GM12878 (cell line): ENCODE results near the gene ST6GALNAC3. TPM values are rescaled to one million over a fixed set of nuclear protein-coding genes. Genes with fewer than 3 reads are reported as not detected.

Source experiments
- ATAC-seq: fragments of 200-7000 bp; cut with Tn5 transposase; 3 replicates; pipeline ENCODE4 v1.9.1; 2020; ENCODE audit warnings: mild to moderate bottlenecking, moderate library complexity
- BruUV-seq: library from RNA; stranded (reverse); fragments of 400-500 nt; replicated peaks from 2 replicates; lab custom pipeline; 2021; lab: Mats Ljungman, UMichigan
- CTCF ChIA-PET: fragments of 300-600 bp; sonication (Branson Sonifier 250); formaldehyde crosslinking; extraction: SDS; loops from one replicate; lab custom pipeline; 2021; ENCODE audit warnings: inconsistent platforms; lab: Yijun Ruan, JAX
- POLR2A ChIA-PET: fragments of 350-600 bp; formaldehyde crosslinking; extraction: SDS; loops from one replicate; lab custom pipeline; 2021; ENCODE audit warnings: inconsistent platforms; lab: Charles Lee
- RAD21 ChIA-PET: fragments of 300-600 bp; sonication (Branson Sonifier 250); formaldehyde crosslinking; loops from one replicate; lab custom pipeline; 2023; ENCODE audit warnings: antibody characterized with exemption; ENCODE audit not compliant: unreplicated experiment; lab: Charles Lee
- SMC1A ChIA-PET: fragments of 300-600 bp; sonication (Branson Sonifier 250); formaldehyde crosslinking; loops from one replicate; lab custom pipeline; 2023; ENCODE audit not compliant: unreplicated experiment, uncharacterized antibody; lab: Charles Lee
- DNase-seq: peaks from one replicate; pipeline ENCODE4 v3.0.0-alpha.2; 2011; ENCODE audit warnings: low read depth, low spot score
- FAIRE-seq: peaks from 3 replicates; lab custom pipeline; 2011; peaks lifted over from hg19 to GRCh38; lab: Jason Lieb, UNC
- H2AFZ ChIP-seq: 2 replicates; pipeline ENCODE4 v1.6.0; 2011; ENCODE audit warnings: low read depth, low read length, control low read depth; ENCODE audit not compliant: control insufficient read depth
- H3K27ac ChIP-seq: 2 replicates; pipeline ENCODE4 v1.5.1; 2011; ENCODE audit warnings: control low read depth; ENCODE audit not compliant: control insufficient read depth, insufficient read depth
- H3K27me3 ChIP-seq, 2 experiments: replicated peaks in 1 of 2; 2 replicates each; pipeline versions ENCODE4 v1.6.0 to v1.6.1; 2011; ENCODE audit warnings: low read length in 1 of 2; ENCODE audit not compliant: control insufficient read depth in 2 of 2, insufficient read depth in 2 of 2
- H3K36me3 ChIP-seq, 2 experiments: 2 replicates each; pipeline ENCODE4 v1.5.1; 2011; ENCODE audit warnings: low read length in 1 of 2; ENCODE audit not compliant: control insufficient read depth in 2 of 2, insufficient read depth in 2 of 2
- H3K4me1 ChIP-seq: 2 replicates; pipeline ENCODE4 v1.6.1; 2011; ENCODE audit warnings: mild to moderate bottlenecking, low read length, moderate library complexity, mixed read lengths; ENCODE audit not compliant: control insufficient read depth, insufficient read depth
- H3K4me2 ChIP-seq: 2 replicates; pipeline ENCODE4 v1.6.0; 2011; ENCODE audit warnings: control low read depth; ENCODE audit not compliant: control insufficient read depth, insufficient read depth
- H3K4me3 ChIP-seq: fragments of 200-600 bp; sonication (generic); 2 replicates; pipeline ENCODE4 v1.5.1; 2016
- H3K79me2 ChIP-seq: 2 replicates; pipeline ENCODE4 v1.6.0; 2011; ENCODE audit warnings: low read length; ENCODE audit not compliant: control insufficient read depth, insufficient read depth
- H3K9ac ChIP-seq: 2 replicates; pipeline ENCODE4 v1.8.0; 2011; ENCODE audit warnings: low read length, control low read depth, mixed read lengths; ENCODE audit not compliant: control insufficient read depth, insufficient read depth
- H3K9me3 ChIP-seq: replicated peaks from 3 replicates; pipeline ENCODE4 v1.5.1; 2011; ENCODE audit warnings: mild to moderate bottlenecking, low read length; ENCODE audit not compliant: control insufficient read depth, insufficient read depth
- H4K20me1 ChIP-seq: 2 replicates; pipeline ENCODE4 v1.6.0; 2011; ENCODE audit not compliant: control insufficient read depth, insufficient read depth
- ASH2L ChIP-seq: fragments of 300-600, 200-600 bp; sonication (generic); IDR thresholded peaks from 2 replicates; pipeline ENCODE4 v1.6.1; 2017; ENCODE audit warnings: low read depth, mild to moderate bottlenecking, borderline replicate concordance
- CBFB ChIP-seq: IDR thresholded peaks from 2 replicates; pipeline ENCODE4 v1.6.1; 2016; ENCODE audit warnings: antibody characterized with exemption, low read depth
- CHD1 ChIP-seq: IDR thresholded peaks from 2 replicates; pipeline ENCODE4 v1.6.1; 2012; ENCODE audit warnings: low read depth, low read length, improper control_type of control experiment
- GABPA ChIP-seq: IDR thresholded peaks from 2 replicates; pipeline ENCODE4 v1.6.1; 2014; ENCODE audit warnings: antibody characterized with exemption, low read depth, mild to moderate bottlenecking, inconsistent platforms
- IKZF1 ChIP-seq: fragments of 450-650 bp; conservative IDR thresholded peaks from 2 replicates; pipeline ENCODE4 v1.6.1; 2017; ENCODE audit warnings: antibody characterized with exemption, mild to moderate bottlenecking
- SMARCA5 ChIP-seq: fragments of 450-650 bp; IDR thresholded peaks from 2 replicates; pipeline ENCODE4 v1.6.1; 2017; ENCODE audit warnings: mild to moderate bottlenecking
- SUZ12 ChIP-seq: fragments of 200-600 bp; sonication (generic); IDR thresholded peaks from one replicate; pipeline ENCODE4 v1.6.1; 2018; ENCODE audit warnings: antibody characterized with exemption, mild to moderate bottlenecking; ENCODE audit not compliant: unreplicated experiment
- TARDBP ChIP-seq: IDR thresholded peaks from 2 replicates; pipeline ENCODE4 v1.6.1; 2016; ENCODE audit warnings: borderline replicate concordance
- TCF7 ChIP-seq: IDR thresholded peaks from 2 replicates; pipeline ENCODE4 v1.6.1; 2014; ENCODE audit warnings: antibody characterized with exemption, borderline replicate concordance
- ZNF24 ChIP-seq: fragments of 450-650 bp; IDR thresholded peaks from 2 replicates; pipeline ENCODE4 v1.6.1; 2017; ENCODE audit warnings: antibody characterized with exemption, mild to moderate bottlenecking
- ZNF384 ChIP-seq: IDR thresholded peaks from 2 replicates; pipeline ENCODE4 v1.6.1; 2012; ENCODE audit warnings: low read depth, mild to moderate bottlenecking, low read length, improper control_type of control experiment, borderline replicate concordance
- ZSCAN29 ChIP-seq: fragments of 450-650 bp; IDR thresholded peaks from 2 replicates; pipeline ENCODE4 v1.6.1; 2017; ENCODE audit warnings: mild to moderate bottlenecking, moderate library complexity
- WGBS: methylation state at CpG from one replicate; pipeline ENCODE4 v1.1.6; 2016; ENCODE audit warnings: low lambda C conversion rate; ENCODE audit not compliant: insufficient replicate concordance, insufficient coverage; ENCODE audit errors: missing lambda C conversion rate; 5-methylcytosine and 5-hydroxymethylcytosine counted together
- in situ Hi-C: fragments of 300-500 bp; cut with MboI; formaldehyde crosslinking; loops from 9 replicates; pipeline ENCODE4 v1.14.3; 2018; ENCODE audit warnings: mixed read lengths
- intact Hi-C: fragments of 100-400 bp; cut with micrococcal nuclease; formaldehyde crosslinking; loops from one replicate; pipeline ENCODE4 v1.14.2; 2022; ENCODE audit not compliant: unreplicated experiment
- polyA plus RNA-seq, 11 experiments: library from polyadenylated mRNA; depleted of rRNA in 4 of 11; unstranded in 6 of 11; stranded (reverse) in 5 of 11; fragments of >200 nt; fragmentation: Nextera tagmentation in 4 of 11; fragmentation: Illumina TruSeq in 1 of 11; extraction: Ambion mirVana in 4 of 11; extraction: Trizol in 1 of 11; gene quantifications; 1 replicate in 1 of 11; 2 replicates in 10 of 11; pipeline versions ENCODE4 v1.2.1 to v1.2.3, GENCODE V29; 2011 to 2016; ENCODE audit warnings: inconsistent platforms in 2 of 11, missing spikeins in 2 of 11, low read depth in 1 of 11
- total RNA-seq, 4 experiments: library from RNA; depleted of rRNA in 3 of 4; stranded (reverse); fragments of >200 nt in 3 of 4; fragmentation: Illumina TruSeq in 1 of 4; extraction: Trizol in 1 of 4; gene quantifications; 2 replicates each; pipeline versions ENCODE4 v1.2.1 to v1.2.3, GENCODE V29; 2013 to 2021
- TF ChIP-seq, protein P1 (sequence below): IDR thresholded peaks from 2 replicates; pipeline ENCODE4 v1.6.1; 2011; ENCODE audit warnings: borderline replicate concordance, low read depth, mild to moderate bottlenecking, moderate library complexity, low read length; ENCODE audit not compliant: insufficient read depth, poor library complexity, severe bottlenecking

Gene ST6GALNAC3
- total and polyA plus RNA-seq, 10 of the 15 experiments (the other 5 are each of a cell fraction or from before 2014, with no cell fraction given), result 0.04 to 0.68 (median 0.18) TPM; not detected in 3

DNA sequence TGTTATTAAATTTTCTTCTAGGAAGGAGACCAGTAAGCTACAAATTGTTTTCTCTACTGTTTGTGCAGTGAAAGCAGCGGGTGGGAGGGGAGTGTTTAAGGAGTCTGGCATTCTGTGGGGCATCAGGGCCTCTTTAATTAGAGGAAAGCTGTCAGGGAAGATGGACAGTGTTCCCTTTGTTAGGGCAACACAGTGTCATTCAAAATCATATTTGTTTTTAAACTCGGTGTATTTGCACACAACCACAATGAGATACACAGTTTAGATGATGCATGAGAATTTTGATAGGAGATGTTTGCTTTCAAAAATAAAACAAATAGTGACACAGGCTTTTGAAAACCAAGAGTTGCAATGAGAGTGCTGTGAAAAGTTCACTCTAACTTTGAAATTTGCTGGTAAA lies 15.1 kb upstream of the ST6GALNAC3 start:
- SMC1A ChIA-PET, result no interaction called here
- CTCF ChIA-PET, result no interaction called here
- no peak for DNase-seq
- no TSS peak for BruUV-seq
- FAIRE-seq, result no peak
- Histone ChIP-seq H3K4me3 (no peak overlapping the region), H3K4me2 (no peak overlapping the region), H3K9ac (no peak overlapping the region), H2AFZ (no peak overlapping the region), H3K27me3 (no peaks in the 10 kb centered on the region), H3K79me2 (no peaks in the 10 kb centered on the region), H4K20me1 (no peaks in the 10 kb centered on the region), H3K9me3 (no peaks in the 10 kb centered on the region), H3K36me3 (no peaks in the 10 kb centered on the region), H3K27ac (no peak overlapping the region), H3K4me1 (no peaks in the 10 kb centered on the region)
- POLR2A ChIA-PET, result no interaction called here
- RAD21 ChIA-PET, result no interaction called here
- ATAC-seq, result no peak
- in situ Hi-C loops, result no loop called here
- WGBS, result 9% methylated on average over 2 of the region's 2 CpGs
- intact Hi-C loops, result no loop called here
- TF ChIP-seq ZNF24, result no peak
- TF ChIP-seq, protein P1, sequence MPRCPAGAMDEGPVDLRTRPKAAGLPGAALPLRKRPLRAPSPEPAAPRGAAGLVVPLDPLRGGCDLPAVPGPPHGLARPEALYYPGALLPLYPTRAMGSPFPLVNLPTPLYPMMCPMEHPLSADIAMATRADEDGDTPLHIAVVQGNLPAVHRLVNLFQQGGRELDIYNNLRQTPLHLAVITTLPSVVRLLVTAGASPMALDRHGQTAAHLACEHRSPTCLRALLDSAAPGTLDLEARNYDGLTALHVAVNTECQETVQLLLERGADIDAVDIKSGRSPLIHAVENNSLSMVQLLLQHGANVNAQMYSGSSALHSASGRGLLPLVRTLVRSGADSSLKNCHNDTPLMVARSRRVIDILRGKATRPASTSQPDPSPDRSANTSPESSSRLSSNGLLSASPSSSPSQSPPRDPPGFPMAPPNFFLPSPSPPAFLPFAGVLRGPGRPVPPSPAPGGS, result no peak
- TF ChIP-seq TCF7, result no peak
- TF ChIP-seq CHD1, result no peak

DNA sequence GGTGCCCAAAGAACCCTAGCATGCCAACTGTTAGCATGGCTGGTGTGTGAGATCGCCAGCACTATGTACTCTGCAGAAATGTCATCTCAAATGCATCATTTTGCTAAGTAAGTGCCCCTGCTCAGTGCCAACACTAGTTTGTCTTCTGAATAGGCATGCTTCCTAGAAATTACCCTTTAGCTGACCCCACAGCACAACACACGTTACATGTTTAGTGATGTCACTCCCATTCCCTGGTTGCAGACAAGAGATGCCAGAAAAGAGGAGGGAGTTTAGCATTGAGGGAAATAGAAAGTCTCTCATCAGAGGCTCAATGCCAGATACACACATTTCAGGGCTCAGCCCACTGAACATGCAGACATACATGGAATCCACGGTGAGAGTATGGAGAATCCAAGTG lies 9.3 kb upstream of the ST6GALNAC3 start:
- no peaks in the 10 kb centered on the region for H4K20me1 ChIP-seq
- no peak overlapping the region for H2AFZ ChIP-seq
- in situ Hi-C loops (no loop called here), intact Hi-C loops (no loop called here)
- FAIRE-seq, result no peak
- no peak overlapping the region for H3K27ac ChIP-seq
- H3K27me3 ChIP-seq, result no peaks in the 10 kb centered on the region
- TF ChIP-seq TARDBP, result no peak
- no peak for TF ChIP-seq GABPA
- no peak for TF ChIP-seq CHD1
- no peak for TF ChIP-seq ZNF384
- no peak for TF ChIP-seq ASH2L
- TF ChIP-seq ZSCAN29, result no peak
- no peak for TF ChIP-seq SUZ12
- TF ChIP-seq SMARCA5, result no peak
- no peak for TF ChIP-seq IKZF1
- no peak for TF ChIP-seq CBFB
- TF ChIP-seq TCF7, result no peak
- SMC1A ChIA-PET, result no interaction called here
- WGBS, result 0% methylated on average over 3 of the region's 3 CpGs
- H3K4me3 ChIP-seq, result no peak overlapping the region
- CTCF ChIA-PET, result interaction anchor here (1.0 kb wide), 1 partner anchor 73 kb away, joined by 8 read pairs; no protein-coding TSS in a partner anchor
- H3K36me3 ChIP-seq, result no peaks in the 10 kb centered on the region
- no peaks in the 10 kb centered on the region for H3K9me3 ChIP-seq
- RAD21 ChIA-PET, result interaction anchor here (0.6 kb wide), 1 partner anchor 336 kb away, joined by 3 read pairs; no protein-coding TSS in a partner anchor
- no peak overlapping the region for H3K9ac ChIP-seq
- BruUV-seq, result no TSS peak
- POLR2A ChIA-PET, result no interaction called here
- no peaks in the 10 kb centered on the region for H3K79me2 ChIP-seq
- no peak for DNase-seq
- no peak for ATAC-seq
- H3K4me1 ChIP-seq, result no peaks in the 10 kb centered on the region
- no peak overlapping the region for H3K4me2 ChIP-seq
